ENCODE data around the gene IKZF2. TPM values are rescaled to one million over a fixed set of nuclear protein-coding genes. Genes with fewer than 3 reads are reported as not detected.

The IKZF2 gene
- total and polyA plus RNA-seq, 10 of the 15 experiments (the other 5 are each of a cell fraction or from before 2014, with no cell fraction given), result 15.2 to 266 (median 87.2) TPM

GRCh38 chr2:213171147-213171546, 19.7 kb upstream of the IKZF2 start:
- CTCF ChIA-PET, result interaction anchor here (0.9 to 3.6 kb wide), 4 partner anchors 10 to 55 kb away, joined by 3 to 18 read pairs (median 4); no protein-coding TSS in a partner anchor
- Histone ChIP-seq H2AFZ (ENCODE audit: control insufficient read depth, low read depth, low read length) (no peak overlapping the region), H3K9ac (ENCODE audit: control insufficient read depth, insufficient read depth, low read length) (no peak overlapping the region), H3K27me3 (replicated peaks in 1 of 2; ENCODE audit: control insufficient read depth in 2 of 2, insufficient read depth in 2 of 2, low read length in 1 of 2) (no peaks in the 10 kb centered on the region), H4K20me1 (ENCODE audit: control insufficient read depth, insufficient read depth) (no peaks in the 10 kb centered on the region), H3K4me1 (ENCODE audit: control insufficient read depth, insufficient read depth, low read length) (peaks cover 19% of the 10 kb centered on the region; the same call in 1 of the 2 replicates), H3K36me3 (ENCODE audit: control insufficient read depth in 2 of 2, insufficient read depth in 2 of 2, low read length in 1 of 2) (no peaks in the 10 kb centered on the region), H3K27ac (ENCODE audit: control insufficient read depth, insufficient read depth) (no peak overlapping the region), H3K4me3 (no peak overlapping the region), H3K9me3 (replicated peaks; ENCODE audit: control insufficient read depth, insufficient read depth, low read length) (peaks cover 2% of the 10 kb centered on the region; the same call in 2 of the 3 replicates), H3K79me2 (ENCODE audit: control insufficient read depth, insufficient read depth, low read length) (no peaks in the 10 kb centered on the region), H3K4me2 (ENCODE audit: control insufficient read depth, insufficient read depth) (no peak overlapping the region)
- intact Hi-C loops (cut with micrococcal nuclease; ENCODE audit: unreplicated experiment), result no loop called here
- SMC1A ChIA-PET (ENCODE audit: uncharacterized antibody, unreplicated experiment), result interaction anchor here (1.3 to 8.0 kb wide), 7 partner anchors 12 to 60 kb away, joined by 3 to 97 read pairs (median 6); no protein-coding TSS in a partner anchor
- no peak for FAIRE-seq
- in situ Hi-C loops (cut with MboI), result no loop called here
- ATAC-seq, result no peak
- 45% methylated on average over 4 of the region's 4 CpGs for WGBS (ENCODE audit: insufficient coverage, insufficient replicate concordance, low lambda C conversion rate, missing lambda C conversion rate)
- BruUV-seq (replicated peaks), result no TSS peak
- TF ChIP-seq WRNIP1 (IDR thresholded peaks at IDR 0.05; ENCODE audit: borderline replicate concordance, low read depth, low read length) (no peak), IKZF1 (conservative IDR thresholded peaks at IDR 0.05) (peak; percentile 15; the same call in 1 of the 2 replicates), SUZ12 (IDR thresholded peaks at IDR 0.05; ENCODE audit: unreplicated experiment) (no peak), ATF7 (IDR thresholded peaks at IDR 0.05; ENCODE audit: low read depth) (peak; percentile 27; the same call in 1 of the 2 replicates), RUNX3 (IDR thresholded peaks at IDR 0.05; ENCODE audit: low read length) (peak; percentile 18; the same call in 1 of the 2 replicates)
- RAD21 ChIA-PET (ENCODE audit: unreplicated experiment), result interaction anchor here (1.3 to 2.1 kb wide), 6 partner anchors 14 to 62 kb away, joined by 3 to 8 read pairs (median 4); no protein-coding TSS in a partner anchor
- POLR2A ChIA-PET, result interaction anchor here (0.7 to 2.8 kb wide), 4 partner anchors 12 to 1592 kb away, joined by 3 to 14 read pairs (median 5); no protein-coding TSS in a partner anchor
- no peak for DNase-seq (ENCODE audit: low read depth, low spot score)

GRCh38 chr2:213167271-213167930, 16.0 kb upstream of the IKZF2 start:
- no TSS peak for BruUV-seq (replicated peaks)
- ATAC-seq (no peak), DNase-seq (ENCODE audit: low read depth, low spot score) (no peak), FAIRE-seq (no peak)
- Histone ChIP-seq H3K4me1 (ENCODE audit: control insufficient read depth, insufficient read depth, low read length) (peaks cover 39% of the 10 kb centered on the region), H3K79me2 (ENCODE audit: control insufficient read depth, insufficient read depth, low read length) (no peaks in the 10 kb centered on the region), H3K27ac (ENCODE audit: control insufficient read depth, insufficient read depth) (peak overlapping the region; percentile 76; the same call in 1 of the 2 replicates), H3K9ac (ENCODE audit: control insufficient read depth, insufficient read depth, low read length) (no peak overlapping the region), H3K4me2 (ENCODE audit: control insufficient read depth, insufficient read depth) (no peak overlapping the region), H3K9me3 (replicated peaks; ENCODE audit: control insufficient read depth, insufficient read depth, low read length) (peaks cover 2% of the 10 kb centered on the region; the same call in 2 of the 3 replicates), H4K20me1 (ENCODE audit: control insufficient read depth, insufficient read depth) (no peaks in the 10 kb centered on the region), H3K36me3 (ENCODE audit: control insufficient read depth in 2 of 2, insufficient read depth in 2 of 2, low read length in 1 of 2) (no peaks in the 10 kb centered on the region), H3K4me3 (no peak overlapping the region), H2AFZ (ENCODE audit: control insufficient read depth, low read depth, low read length) (peak overlapping the region; percentile 5; the same call in 1 of the 2 replicates), H3K27me3 (replicated peaks in 1 of 2; ENCODE audit: control insufficient read depth in 2 of 2, insufficient read depth in 2 of 2, low read length in 1 of 2) (no peaks in the 10 kb centered on the region)
- ChIA-PET SMC1A (ENCODE audit: uncharacterized antibody, unreplicated experiment) (interaction anchor here (1.1 to 24.8 kb wide), 5 partner anchors 13 to 73 kb away, joined by 3 to 467 read pairs (median 28); partner anchors contain the start of gene IKZF2), POLR2A (interaction anchor here (0.8 to 0.9 kb wide), 2 partner anchors 10 to 67 kb away, joined by 3 to 4 read pairs; no protein-coding TSS in a partner anchor), CTCF (interaction anchor here (1.0 to 1.6 kb wide), 3 partner anchors 15 to 150 kb away, joined by 3 to 6 read pairs (median 3); no protein-coding TSS in a partner anchor), RAD21 (ENCODE audit: unreplicated experiment) (interaction anchor here (2.3 to 27.1 kb wide), 3 partner anchors 18 to 73 kb away, joined by 8 to 540 read pairs (median 27); no protein-coding TSS in a partner anchor)
- in situ Hi-C loops (cut with MboI), result no loop called here
- WGBS (ENCODE audit: insufficient coverage, insufficient replicate concordance, low lambda C conversion rate, missing lambda C conversion rate), result 96% methylated on average over 2 of the region's 2 CpGs
- no peak for TF ChIP-seq SMAD1 (IDR thresholded peaks at IDR 0.05; ENCODE audit: low read depth, partially characterized antibody)
- 0 out of 2 replicates have a peak, but pooled peaks have one; percentile 16 for TF ChIP-seq CREB1 (IDR thresholded peaks at IDR 0.05; ENCODE audit: low read depth)
- 0 out of 2 replicates have a peak, but pooled peaks have one; percentile 22 for TF ChIP-seq CREM (IDR thresholded peaks at IDR 0.05; ENCODE audit: low read depth)
- intact Hi-C loops (cut with micrococcal nuclease; ENCODE audit: unreplicated experiment), result no loop called here

Data from GM12878 (cell line).